Right atrium auricular region (tissue), 2 donors: ENCODE measurements around the gene NEGR1. TPM values are rescaled to one million over a fixed set of nuclear protein-coding genes. Genes with fewer than 3 reads are reported as not detected.
A peak's percentile ranks its signal among the peaks of the same experiment; 100 is the strongest.

Experiments
- DNase-seq: peaks from one replicate; pipeline ENCODE4 v3.0.0-alpha.2; 2019; ENCODE audit warnings: low spot score
- H3K27ac ChIP-seq, 2 donors: fragments of 200-600 bp; sonication (generic); 1 replicate in 1 of 2; 2 replicates in 1 of 2; pipeline ENCODE4 v1.5.1; 2016 to 2019
- H3K27me3 ChIP-seq, 2 donors: fragments of 200-600 bp; sonication (generic); one replicate each; pipeline versions ENCODE4 v1.5.1 to v1.6.0; 2017 to 2019
- H3K36me3 ChIP-seq: fragments of 200-600 bp; sonication (generic); one replicate; pipeline ENCODE4 v1.5.1; 2016
- H3K4me1 ChIP-seq, 2 donors: fragments of 200-600 bp; sonication (generic); one replicate each; pipeline versions ENCODE4 v1.5.1 to v1.6.0; 2017 to 2019
- H3K4me3 ChIP-seq, 2 donors: fragments of 200-600 bp; sonication (generic); 1 replicate in 1 of 2; 2 replicates in 1 of 2; pipeline ENCODE4 v1.5.1; 2017 to 2019; ENCODE audit warnings: mild to moderate bottlenecking in 1 of 2, moderate library complexity in 1 of 2
- H3K9me3 ChIP-seq, 2 donors: fragments of 200-600 bp; sonication (generic); one replicate each; pipeline ENCODE4 v1.5.1; 2019
- CTCF ChIP-seq, 2 donors: fragments of 200-600 bp; sonication (generic); IDR thresholded peaks; one replicate each; pipeline ENCODE4 v1.5.1; 2019; ENCODE audit warnings: antibody characterized with exemption in 2 of 2
- total RNA-seq, 2 donors: library from RNA; depleted of rRNA; stranded (reverse); fragments of >200 nt; gene quantifications; one replicate each; pipeline ENCODE4 v1.1.0, GENCODE V29; 2016

The NEGR1 gene
- total RNA-seq, 2 donors from 2014 or later, result 9.3 to 9.9 TPM

- DNase-seq, result peak; percentile 58
Measured at GRCh38 chr1:71834601-71835441, 447.5 kb downstream of the NEGR1 start.

GRCh38 chr1:71831646-71832045 lies 450.7 kb downstream of the NEGR1 start:
- no peaks in the 10 kb centered on the region for H3K27me3 ChIP-seq
- no peak overlapping the region for H3K4me3 ChIP-seq
- no peaks in the 10 kb centered on the region for H3K36me3 ChIP-seq
- peaks cover 0 to 5% of the 10 kb centered on the region in 2 donors for H3K4me1 ChIP-seq
- DNase-seq, result no peak
- H3K27ac ChIP-seq, result no peak overlapping the region
- no peak for TF ChIP-seq CTCF (IDR thresholded peaks at IDR 0.05)
- H3K9me3 ChIP-seq, result no peaks in the 10 kb centered on the region

More at GRCh38 chr1:71834601-71835441, 447.5 kb downstream of the NEGR1 start:
- peaks cover 0 to 5% of the 10 kb centered on the region in 2 donors for H3K4me1 ChIP-seq
- no peaks in the 10 kb centered on the region for H3K27me3 ChIP-seq
- no peak for TF ChIP-seq CTCF (IDR thresholded peaks at IDR 0.05)
- H3K27ac ChIP-seq, result peak overlapping the region in 1 of 2 donors; percentile 3
- H3K4me3 ChIP-seq, result no peak overlapping the region
- no peaks in the 10 kb centered on the region for H3K36me3 ChIP-seq
- no peaks in the 10 kb centered on the region for H3K9me3 ChIP-seq

GRCh38 chr1:71829346-71829745 lies 453.0 kb downstream of the NEGR1 start:
- Histone ChIP-seq H3K27me3 (no peaks in the 10 kb centered on the region), H3K4me3 (no peak overlapping the region), H3K27ac (no peak overlapping the region), H3K9me3 (no peaks in the 10 kb centered on the region), H3K4me1 (peaks cover 0 to 3% of the 10 kb centered on the region in 2 donors), H3K36me3 (no peaks in the 10 kb centered on the region)
- DNase-seq, result no peak
- no peak for TF ChIP-seq CTCF (IDR thresholded peaks at IDR 0.05)

- no peak for TF ChIP-seq CTCF (IDR thresholded peaks at IDR 0.05)
- Histone ChIP-seq H3K36me3 (no peaks in the 10 kb centered on the region), H3K27me3 (no peaks in the 10 kb centered on the region), H3K4me3 (no peak overlapping the region), H3K4me1 (no peaks in the 10 kb centered on the region), H3K9me3 (no peaks in the 10 kb centered on the region), H3K27ac (no peak overlapping the region)
- no peak for DNase-seq
Measured at GRCh38 chr1:71828431-71829012, 453.8 kb downstream of the NEGR1 start.

- Histone ChIP-seq H3K4me1 (no peaks in the 10 kb centered on the region), H3K27me3 (no peaks in the 10 kb centered on the region), H3K36me3 (no peaks in the 10 kb centered on the region), H3K27ac (no peak overlapping the region), H3K9me3 (no peaks in the 10 kb centered on the region), H3K4me3 (no peak overlapping the region)
- TF ChIP-seq CTCF (IDR thresholded peaks at IDR 0.05), result no peak
- DNase-seq, result no peak
Measured at GRCh38 chr1:71823708-71824305, 458.5 kb downstream of the NEGR1 start.
